T-cell (primary cell): ENCODE results near the gene PCBP4. TPM values are rescaled to one million over a fixed set of nuclear protein-coding genes. Genes with fewer than 3 reads are reported as not detected.

Source experiments
- ATAC-seq, 4 experiments: fragments of 200-7000 bp in 3 of 4; fragments of 150-1000 bp in 1 of 4; cut with Tn5 transposase; replicated peaks in 1 of 4; 1 replicate in 3 of 4; 2 replicates in 1 of 4; pipeline ENCODE4 v1.10.0; 2021; ENCODE audit warnings: moderate library complexity in 3 of 4, mild to moderate bottlenecking in 2 of 4, moderate number of reproducible peaks in 1 of 4
- CTCF ChIA-PET, 2 donors: fragments of 300-600 bp; sonication (Branson Sonifier 250); formaldehyde crosslinking; loops; one replicate each; lab custom pipeline; 2022; ENCODE audit warnings: antibody characterized with exemption in 2 of 2; lab: Charles Lee
- POLR2A ChIA-PET, 2 donors: fragments of 300-600 bp; sonication (Branson Sonifier 250); formaldehyde crosslinking; loops; one replicate each; lab custom pipeline; 2022; ENCODE audit warnings: antibody characterized with exemption in 2 of 2; lab: Charles Lee
- DNase-seq, 35 experiments: peaks; one replicate each; pipeline versions ENCODE4 v3.0.0 to v3.0.0-alpha.2; 2013 to 2023
- H3K27ac ChIP-seq: one replicate; pipeline ENCODE4 v1.5.1; 2013; ENCODE audit warnings: low read length
- H3K27me3 ChIP-seq, 2 experiments: replicated peaks in 1 of 2; 1 replicate in 1 of 2; 2 replicates in 1 of 2; pipeline versions ENCODE4 v1.6.1 to v1.7.0; 2013; ENCODE audit warnings: low read length in 1 of 2, mixed read lengths in 1 of 2; ENCODE audit not compliant: control insufficient read depth in 2 of 2, insufficient read depth in 2 of 2; ENCODE audit errors: extremely low read depth in 1 of 2
- H3K36me3 ChIP-seq, 2 donors: 1 replicate in 1 of 2; 2 replicates in 1 of 2; pipeline versions ENCODE4 v1.6.1 to v1.7.0; 2013; ENCODE audit warnings: low read length in 1 of 2; ENCODE audit not compliant: control insufficient read depth in 2 of 2, insufficient read depth in 1 of 2; ENCODE audit errors: extremely low read depth in 1 of 2
- H3K4me1 ChIP-seq, 2 experiments: 1 replicate in 1 of 2; 2 replicates in 1 of 2; pipeline versions ENCODE4 v1.6.1 to v1.7.0; 2013; ENCODE audit warnings: low read length in 2 of 2, mixed read lengths in 1 of 2; ENCODE audit not compliant: insufficient read depth in 2 of 2, control insufficient read depth in 1 of 2; ENCODE audit errors: extremely low read depth in 1 of 2
- H3K4me3 ChIP-seq, 2 donors: 1 replicate in 1 of 2; 2 replicates in 1 of 2; pipeline versions ENCODE4 v1.5.1 to v1.7.0; 2013; ENCODE audit warnings: mild to moderate bottlenecking in 2 of 2, low read length in 1 of 2, moderate library complexity in 1 of 2; ENCODE audit not compliant: control insufficient read depth in 1 of 2; ENCODE audit errors: extremely low read depth in 1 of 2
- H3K9me3 ChIP-seq: 2 replicates; pipeline ENCODE4 v1.7.0; 2013
- H3K27ac Mint-ChIP-seq, 2 donors: one replicate each; pipeline ENCODE4 v1.8.0; 2020 to 2021; ENCODE audit warnings: mild to moderate bottlenecking in 2 of 2, mixed read lengths in 2 of 2
- H3K27me3 Mint-ChIP-seq, 2 donors: one replicate each; pipeline ENCODE4 v1.8.0; 2021 to 2022; ENCODE audit warnings: mixed read lengths in 2 of 2
- H3K36me3 Mint-ChIP-seq: one replicate; pipeline ENCODE4 v1.8.0; 2021; ENCODE audit warnings: mixed read lengths
- H3K4me1 Mint-ChIP-seq, 3 donors: one replicate each; pipeline ENCODE4 v1.8.0; 2020 to 2022; ENCODE audit warnings: mixed read lengths in 3 of 3, mild to moderate bottlenecking in 1 of 3
- H3K4me3 Mint-ChIP-seq, 3 donors: one replicate each; pipeline ENCODE4 v1.8.0; 2020 to 2022; ENCODE audit warnings: mild to moderate bottlenecking in 3 of 3, mixed read lengths in 3 of 3, moderate library complexity in 3 of 3
- H3K9me3 Mint-ChIP-seq, 3 donors: one replicate each; pipeline ENCODE4 v1.8.0; 2020 to 2022; ENCODE audit warnings: mixed read lengths in 3 of 3
- WGBS: methylation state at CpG from one replicate; pipeline ENCODE4 v1.1.5; 2013; ENCODE audit warnings: missing lambda C conversion rate; ENCODE audit not compliant: insufficient coverage; 5-methylcytosine and 5-hydroxymethylcytosine counted together
- total RNA-seq, 35 experiments: library from RNA in 6 of 35; stranded (reverse) in 6 of 35; fragments of 120-200 nt in 1 of 35; gene quantifications; one replicate each; pipeline versions ENCODE4 v1.2.1 to v1.2.4 and lab custom pipeline; 2013 to 2026

PCBP4 gene
- total RNA-seq, 5 donors from 2014 or later (not counting 1 experiment from before 2014, with no cell fraction given), result 11.7 to 33.3 (median 26.6) TPM

DNA sequence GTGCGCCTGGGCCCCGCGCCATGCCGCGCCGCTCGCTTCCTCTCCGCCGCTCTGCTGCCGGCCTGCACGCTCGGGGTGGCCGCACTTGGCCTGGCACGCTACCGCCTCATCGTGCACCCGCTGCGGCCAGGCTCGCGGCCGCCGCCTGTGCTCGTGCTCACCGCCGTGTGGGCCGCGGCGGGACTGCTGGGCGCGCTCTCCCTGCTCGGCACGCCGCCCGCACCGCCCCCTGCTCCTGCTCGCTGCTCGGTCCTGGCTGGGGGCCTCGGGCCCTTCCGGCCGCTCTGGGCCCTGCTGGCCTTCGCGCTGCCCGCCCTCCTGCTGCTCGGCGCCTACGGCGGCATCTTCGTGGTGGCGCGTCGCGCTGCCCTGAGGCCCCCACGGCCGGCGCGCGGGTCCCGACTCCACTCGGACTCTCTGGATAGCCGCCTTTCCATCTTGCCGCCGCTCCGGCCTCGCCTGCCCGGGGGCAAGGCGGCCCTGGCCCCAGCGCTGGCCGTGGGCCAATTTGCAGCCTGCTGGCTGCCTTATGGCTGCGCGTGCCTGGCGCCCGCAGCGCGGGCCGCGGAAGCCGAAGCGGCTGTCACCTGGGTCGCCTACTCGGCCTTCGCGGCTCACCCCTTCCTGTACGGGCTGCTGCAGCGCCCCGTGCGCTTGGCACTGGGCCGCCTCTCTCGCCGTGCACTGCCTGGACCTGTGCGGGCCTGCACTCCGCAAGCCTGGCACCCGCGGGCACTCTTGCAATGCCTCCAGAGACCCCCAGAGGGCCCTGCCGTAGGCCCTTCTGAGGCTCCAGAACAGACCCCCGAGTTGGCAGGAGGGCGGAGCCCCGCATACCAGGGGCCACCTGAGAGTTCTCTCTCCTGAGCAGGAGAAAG lies 11.1 kb downstream of the PCBP4 start:
- ChIA-PET POLR2A (no interaction called here), CTCF (no interaction called here)
- Mint-ChIP-seq H3K36me3 (peaks cover 21% of the 10 kb centered on the region), H3K27ac (no peak overlapping the region), H3K9me3 (no peaks in the 10 kb centered on the region), H3K4me3 (peak overlapping the region in 2 of 3 donors; percentile 34 to 68), H3K27me3 (peaks cover 20 to 37% of the 10 kb centered on the region in 2 donors), H3K4me1 (peaks cover 5 to 7% (median 6%) of the 10 kb centered on the region in 3 donors)
- peak in 16 of 35 experiments; percentile 25 to 55 (median 38) for DNase-seq
- Histone ChIP-seq H3K27ac (no peak overlapping the region), H3K4me1 (peaks cover 2 to 17% of the 10 kb centered on the region in 2 experiments), H3K4me3 (peak overlapping the region; percentile 10 to 62), H3K9me3 (no peaks in the 10 kb centered on the region), H3K27me3 (peaks cover 3 to 55% of the 10 kb centered on the region in 2 experiments), H3K36me3 (no peaks in the 10 kb centered on the region)
- 7% methylated on average over 89 of the region's 97 CpGs for WGBS
- ATAC-seq, result peak; percentile 75 to 86 (median 80)

DNA sequence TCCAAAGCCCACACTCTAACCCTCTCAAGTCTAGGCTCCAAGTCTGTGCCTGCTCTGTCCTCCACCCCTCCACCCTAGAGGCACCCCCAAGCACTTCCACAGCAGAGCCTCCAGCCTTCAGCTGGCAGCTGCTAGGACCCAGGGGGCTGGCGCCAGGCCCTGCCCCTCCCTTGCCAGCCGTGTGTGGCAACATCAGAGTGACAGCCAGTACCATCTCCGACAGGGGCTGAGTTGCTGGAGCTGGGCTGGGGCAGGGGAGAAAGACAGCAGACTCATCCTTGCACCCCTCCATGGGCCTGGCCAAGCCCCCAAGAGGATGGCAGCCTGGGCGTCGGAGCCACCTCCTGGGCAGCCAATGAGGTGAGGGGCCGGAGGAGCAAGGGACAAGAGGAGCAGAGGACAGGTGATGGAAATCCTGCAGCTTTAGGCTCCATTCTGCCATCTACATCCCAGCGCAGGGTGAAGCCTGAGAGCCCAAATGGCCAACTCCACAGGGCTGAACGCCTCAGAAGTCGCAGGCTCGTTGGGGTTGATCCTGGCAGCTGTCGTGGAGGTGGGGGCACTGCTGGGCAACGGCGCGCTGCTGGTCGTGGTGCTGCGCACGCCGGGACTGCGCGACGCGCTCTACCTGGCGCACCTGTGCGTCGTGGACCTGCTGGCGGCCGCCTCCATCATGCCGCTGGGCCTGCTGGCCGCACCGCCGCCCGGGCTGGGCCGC lies 11.9 kb downstream of the PCBP4 start, which contains the start of gene GPR62:
Gene GPR62, plus strand, starts transcription at position 207 of the 718 bp plus-strand sequence. Its CDS starts 272 bp downstream, at position 479.
- H3K9me3 ChIP-seq, result no peaks in the 10 kb centered on the region
- peaks cover 15% of the 10 kb centered on the region for H3K36me3 Mint-ChIP-seq
- no peak within 1 kb of the TSS for H3K27ac ChIP-seq
- peaks cover 3 to 55% of the 10 kb centered on the region in 2 experiments for H3K27me3 ChIP-seq
- ChIA-PET CTCF (no interaction called here), POLR2A (no interaction called here)
- H3K4me3 Mint-ChIP-seq, result peak within 1 kb of the TSS in 2 of 3 donors; percentile 34 to 68
- no peaks in the 10 kb centered on the region for H3K36me3 ChIP-seq
- H3K27ac Mint-ChIP-seq, result no peak within 1 kb of the TSS
- ATAC-seq (peak in 1 of 4 experiments; percentile 9), DNase-seq (no peak)
- H3K4me1 Mint-ChIP-seq, result peaks cover 5 to 7% (median 6%) of the 10 kb centered on the region in 3 donors
- WGBS, result 46% methylated on average over 33 of the region's 33 CpGs
- peak within 1 kb of the TSS in 1 of 2 donors; percentile 62 for H3K4me3 ChIP-seq
- H3K27me3 Mint-ChIP-seq, result peaks cover 20 to 37% of the 10 kb centered on the region in 2 donors
- H3K9me3 Mint-ChIP-seq, result no peaks in the 10 kb centered on the region
- H3K4me1 ChIP-seq, result peaks cover 2 to 17% of the 10 kb centered on the region in 2 experiments

DNA sequence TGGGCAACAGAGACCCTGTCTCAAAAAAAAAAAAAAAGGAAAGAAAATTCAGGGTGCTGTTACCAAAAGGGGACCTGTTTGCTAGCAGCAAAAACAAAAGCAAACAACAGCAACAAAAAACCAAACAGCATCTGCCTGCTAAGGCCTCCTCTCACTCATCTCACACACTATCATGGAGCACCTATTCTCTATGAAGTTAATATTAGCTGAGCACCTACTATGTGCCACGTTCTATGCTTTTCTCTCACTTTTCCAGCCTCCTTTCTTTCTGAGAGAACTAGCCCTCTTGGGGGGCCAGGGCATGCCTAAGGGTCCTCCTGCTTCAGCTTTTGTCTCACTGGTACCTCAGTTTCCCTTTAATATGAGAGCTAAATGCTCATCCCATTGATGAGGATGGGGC lies 12.5 kb downstream of the PCBP4 start:
- Histone ChIP-seq H3K9me3 (no peaks in the 10 kb centered on the region), H3K4me1 (peaks cover 2 to 17% of the 10 kb centered on the region in 2 experiments), H3K27ac (no peak overlapping the region), H3K27me3 (peaks cover 3 to 49% of the 10 kb centered on the region in 2 experiments), H3K4me3 (no peak overlapping the region), H3K36me3 (no peaks in the 10 kb centered on the region)
- ATAC-seq (no peak), DNase-seq (no peak)
- POLR2A ChIA-PET, result no interaction called here
- Mint-ChIP-seq H3K36me3 (peaks cover 11% of the 10 kb centered on the region), H3K27ac (no peak overlapping the region), H3K27me3 (peaks cover 20 to 37% of the 10 kb centered on the region in 2 donors), H3K4me3 (peak overlapping the region in 1 of 3 donors; percentile 57), H3K9me3 (no peaks in the 10 kb centered on the region), H3K4me1 (peaks cover 5 to 7% (median 6%) of the 10 kb centered on the region in 3 donors)
- CTCF ChIA-PET, result no interaction called here
- WGBS, result no CpG with 5 or more reads among the region's 1 CpG

DNA sequence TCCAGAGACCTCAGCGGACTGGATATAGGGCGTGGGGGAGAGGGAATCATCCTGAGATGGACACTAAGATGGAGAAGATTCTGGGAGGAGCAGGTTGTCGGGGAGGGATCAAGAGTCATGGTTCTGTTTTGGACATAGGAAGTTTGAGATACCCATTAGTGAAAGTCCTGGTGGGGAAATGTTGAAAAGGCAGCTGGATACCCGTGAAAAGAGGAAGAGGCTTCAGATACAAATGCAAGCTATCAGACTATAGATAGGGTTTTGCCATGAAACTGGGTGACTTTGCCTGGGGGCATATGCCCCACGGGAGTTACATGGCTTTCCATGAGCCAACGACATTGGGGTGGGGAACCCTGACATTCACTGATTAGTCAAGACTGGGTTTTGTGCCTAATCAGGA lies 13.1 kb downstream of the PCBP4 start:
- Histone ChIP-seq H3K27ac (no peak overlapping the region), H3K27me3 (peaks cover 3 to 44% of the 10 kb centered on the region in 2 experiments), H3K4me1 (peaks cover 2 to 17% of the 10 kb centered on the region in 2 experiments), H3K36me3 (no peaks in the 10 kb centered on the region), H3K4me3 (no peak overlapping the region), H3K9me3 (no peaks in the 10 kb centered on the region)
- no peak for DNase-seq
- POLR2A ChIA-PET, result no interaction called here
- no peak for ATAC-seq
- 64% methylated on average over 6 of the region's 6 CpGs for WGBS
- H3K36me3 Mint-ChIP-seq, result peaks cover 7% of the 10 kb centered on the region
- peaks cover 5 to 7% (median 6%) of the 10 kb centered on the region in 3 donors for H3K4me1 Mint-ChIP-seq
- H3K27me3 Mint-ChIP-seq, result peaks cover 20 to 37% of the 10 kb centered on the region in 2 donors
- no peaks in the 10 kb centered on the region for H3K9me3 Mint-ChIP-seq
- peak overlapping the region in 1 of 2 donors; percentile 25 for H3K27ac Mint-ChIP-seq
- H3K4me3 Mint-ChIP-seq, result peak overlapping the region in 1 of 3 donors; percentile 32
- CTCF ChIA-PET, result no interaction called here

DNA sequence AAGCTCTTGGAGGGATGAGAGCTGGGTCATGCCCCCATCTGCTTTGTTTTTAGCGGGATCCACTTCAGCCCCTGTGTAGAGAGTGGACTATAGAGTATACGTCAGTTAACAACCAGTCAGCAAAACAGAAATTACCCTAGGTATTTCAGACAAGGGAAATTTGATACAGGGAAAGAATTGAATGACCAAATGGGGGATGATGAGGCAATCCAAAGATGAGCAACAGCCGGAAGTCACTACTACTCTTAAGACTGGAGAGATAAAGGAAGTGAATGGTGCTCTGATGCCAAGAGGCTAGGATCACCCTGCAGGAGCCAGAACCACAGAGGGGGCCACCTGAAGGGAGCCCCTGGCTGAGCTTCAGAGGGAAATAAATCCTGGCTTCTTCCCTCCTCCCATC lies 13.8 kb downstream of the PCBP4 start:
- peaks cover 2 to 17% of the 10 kb centered on the region in 2 experiments for H3K4me1 ChIP-seq
- ATAC-seq (no peak), DNase-seq (no peak)
- no peak overlapping the region for H3K4me3 ChIP-seq
- Mint-ChIP-seq H3K9me3 (no peaks in the 10 kb centered on the region), H3K27me3 (peaks cover 20 to 35% of the 10 kb centered on the region in 2 donors), H3K4me3 (peak overlapping the region in 1 of 3 donors; percentile 22), H3K36me3 (peaks cover 8% of the 10 kb centered on the region), H3K4me1 (peaks cover 5 to 7% (median 6%) of the 10 kb centered on the region in 3 donors), H3K27ac (peak overlapping the region in 1 of 2 donors; percentile 25)
- peaks cover 3 to 37% of the 10 kb centered on the region in 2 experiments for H3K27me3 ChIP-seq
- H3K27ac ChIP-seq, result no peak overlapping the region
- ChIA-PET CTCF (no interaction called here), POLR2A (no interaction called here)
- no peaks in the 10 kb centered on the region for H3K36me3 ChIP-seq
- H3K9me3 ChIP-seq, result no peaks in the 10 kb centered on the region
- WGBS, result 100% methylated on average over 1 of the region's 3 CpGs

DNA sequence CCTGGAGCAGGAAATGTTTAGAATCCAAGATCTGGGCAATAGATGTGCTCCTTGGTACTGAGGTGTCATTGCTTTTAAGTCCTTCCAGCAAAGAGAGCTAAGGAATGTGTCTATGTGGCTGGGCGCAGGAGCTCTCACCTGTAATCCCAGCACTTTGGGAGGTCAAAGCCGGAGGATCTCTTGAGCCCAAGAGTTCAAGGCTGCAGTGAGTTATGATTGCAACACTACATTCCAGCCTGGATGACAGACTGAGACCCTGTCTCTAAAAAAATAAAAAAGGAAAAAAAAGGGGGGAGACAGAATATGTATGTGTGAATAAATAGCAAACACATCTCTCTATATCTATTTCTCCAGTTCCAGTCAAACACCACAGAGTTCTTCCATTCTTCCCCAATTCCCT lies 16.4 kb downstream of the PCBP4 start:
- WGBS, result 100% methylated on average over 1 of the region's 2 CpGs
- ChIA-PET CTCF (no interaction called here), POLR2A (interaction anchor here in 1 of 2 donors (0.5 kb wide), 1 partner anchor 200 kb away, joined by 3 read pairs; no protein-coding TSS in a partner anchor)
- Histone ChIP-seq H3K4me3 (no peak overlapping the region), H3K4me1 (peaks cover 0 to 6% of the 10 kb centered on the region in 2 experiments), H3K9me3 (no peaks in the 10 kb centered on the region), H3K36me3 (no peaks in the 10 kb centered on the region), H3K27me3 (peaks cover 3 to 17% of the 10 kb centered on the region in 2 experiments), H3K27ac (no peak overlapping the region)
- H3K27ac Mint-ChIP-seq, result no peak overlapping the region
- DNase-seq (no peak), ATAC-seq (no peak)
- no peak overlapping the region for H3K4me3 Mint-ChIP-seq
- no peaks in the 10 kb centered on the region for H3K9me3 Mint-ChIP-seq
- peaks cover 0 to 2% (median 0%) of the 10 kb centered on the region in 3 donors for H3K4me1 Mint-ChIP-seq
- peaks cover 20 to 23% of the 10 kb centered on the region in 2 donors for H3K27me3 Mint-ChIP-seq
- H3K36me3 Mint-ChIP-seq, result peaks cover 5% of the 10 kb centered on the region
